NT2/D1 (cell line): ENCODE results near the gene DDX27.
A peak's percentile ranks its signal among the peaks of the same experiment; 100 is the strongest.

Experiments used
- DNase-seq: peaks from one replicate; pipeline ENCODE4 v3.0.0-alpha.2; 2011; ENCODE audit warnings: low read depth, low spot score
- H3K27me3 ChIP-seq: 2 replicates; pipeline ENCODE4 v1.6.0; 2011; ENCODE audit warnings: mild to moderate bottlenecking; ENCODE audit not compliant: insufficient read length, insufficient read depth
- H3K36me3 ChIP-seq: 2 replicates; pipeline ENCODE4 v1.6.1; 2011; ENCODE audit warnings: mild to moderate bottlenecking, low read length, mixed read lengths; ENCODE audit not compliant: insufficient read depth, insufficient read length
- H3K4me1 ChIP-seq: 2 replicates; pipeline ENCODE4 v1.5.1; 2011; ENCODE audit not compliant: insufficient read depth, insufficient read length
- H3K4me3 ChIP-seq: 2 replicates; pipeline ENCODE4 v1.5.1; 2011; ENCODE audit warnings: low read depth; ENCODE audit not compliant: insufficient read length
- H3K9ac ChIP-seq: 2 replicates; pipeline ENCODE4 v1.6.0; 2011; ENCODE audit warnings: low read depth; ENCODE audit not compliant: insufficient read length
- H3K9me3 ChIP-seq: 2 replicates; pipeline ENCODE4 v1.5.1; 2011; ENCODE audit warnings: mild to moderate bottlenecking, low read length; ENCODE audit not compliant: insufficient read depth
- SUZ12 ChIP-seq: IDR thresholded peaks from 2 replicates; pipeline ENCODE4 v1.6.1; 2011; ENCODE audit not compliant: insufficient read length, insufficient read depth; ENCODE audit errors: extremely low read depth
- YY1 ChIP-seq: IDR thresholded peaks from 2 replicates; pipeline ENCODE4 v1.6.1; 2011; ENCODE audit not compliant: insufficient read length, insufficient read depth
- ZNF274 ChIP-seq: IDR thresholded peaks from 2 replicates; pipeline ENCODE4 v1.6.1; 2011; ENCODE audit warnings: mild to moderate bottlenecking, low read depth, low read length

The DDX27 gene

DNA sequence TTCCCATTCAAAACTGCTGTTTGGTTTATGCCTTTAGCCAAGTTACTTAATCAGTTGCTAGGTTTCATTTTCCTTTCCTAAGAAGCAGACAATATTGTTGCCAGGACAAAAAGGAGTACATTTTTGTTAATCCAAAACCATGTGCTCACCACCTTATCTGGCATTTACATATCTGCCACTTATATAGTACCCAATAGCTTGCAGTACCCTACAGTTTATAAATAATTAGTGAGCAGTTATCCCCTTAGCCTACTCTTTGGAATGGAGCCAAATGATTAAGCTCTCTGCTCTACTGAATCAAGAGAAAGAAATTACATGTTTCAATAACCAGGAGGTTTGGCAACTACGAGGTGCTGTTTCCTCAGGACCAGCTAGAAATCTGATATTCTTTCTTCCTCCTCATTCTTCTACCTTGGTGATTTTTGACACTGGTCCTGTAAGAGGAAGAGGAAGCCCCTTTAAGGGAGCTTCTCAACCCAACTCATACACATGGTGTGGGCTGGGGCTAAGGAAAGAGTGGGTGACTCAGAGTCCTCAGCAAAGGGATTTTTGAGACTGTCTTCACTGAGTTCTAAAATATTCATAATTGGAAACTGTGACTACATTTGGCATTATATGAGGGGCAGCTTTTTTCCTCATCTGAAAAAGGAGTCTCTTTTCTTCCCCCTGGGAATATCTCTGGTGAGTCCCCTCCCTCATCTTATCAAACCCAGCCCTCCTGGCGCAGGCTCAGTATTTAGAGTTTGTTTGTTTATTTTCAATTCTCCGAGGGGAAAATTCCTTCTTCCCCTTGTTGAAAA, 57.1 kb downstream of the DDX27 start:
- Histone ChIP-seq H3K36me3 (peaks cover 64% of the 10 kb centered on the region), H3K4me1 (no peaks in the 10 kb centered on the region)
- no peak for DNase-seq

DNA sequence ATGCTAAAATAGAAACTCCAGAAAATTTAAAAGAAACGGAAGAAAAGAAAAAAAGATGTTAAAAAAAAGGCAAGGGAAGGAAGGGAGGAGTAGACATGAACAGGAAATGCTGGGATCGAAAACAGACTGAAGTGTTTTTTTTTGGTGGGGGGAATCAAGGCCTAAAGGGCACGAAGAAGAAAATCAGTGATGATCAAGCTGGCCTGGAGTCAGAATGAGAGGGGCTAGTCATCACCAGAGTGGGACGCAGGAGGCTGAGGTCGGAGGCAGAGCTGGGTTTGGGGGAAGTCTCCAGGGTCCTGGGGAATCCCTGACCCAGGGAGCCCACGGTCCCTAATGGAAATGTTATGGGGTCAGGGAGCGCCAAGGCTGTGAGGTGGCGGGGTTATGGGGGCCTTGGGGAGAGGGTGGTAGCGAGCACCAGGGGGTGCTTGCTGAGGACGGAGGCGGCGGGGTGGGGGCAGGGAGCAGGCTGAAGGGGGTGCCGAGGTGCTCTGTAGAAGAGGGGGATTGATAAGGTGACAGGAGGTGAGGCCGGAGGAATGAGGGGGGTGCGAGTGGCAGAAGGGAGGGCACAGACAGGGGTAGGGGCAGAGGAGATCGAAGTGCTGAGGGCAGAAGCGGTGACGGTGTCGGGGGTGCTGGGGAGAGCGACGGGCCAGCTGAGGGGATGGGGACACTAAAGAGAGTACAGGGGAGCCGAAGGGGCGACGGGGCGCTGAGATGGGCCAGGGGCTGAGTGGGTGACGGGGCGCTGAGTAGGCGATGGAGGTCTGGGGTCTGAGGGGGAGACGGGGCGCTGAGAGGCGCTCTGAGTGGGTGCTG, 58.0 kb downstream of the DDX27 start:
- H3K4me1 ChIP-seq = no peaks in the 10 kb centered on the region
- peak overlapping the region; percentile 98 for H3K4me3 ChIP-seq
- H3K36me3 ChIP-seq = peaks cover 66% of the 10 kb centered on the region
- peak overlapping the region; percentile 98 for H3K9ac ChIP-seq
- peaks cover 48% of the 10 kb centered on the region for H3K9me3 ChIP-seq
- no peak for TF ChIP-seq SUZ12
- no peak for TF ChIP-seq YY1
- TF ChIP-seq ZNF274 = no peak
- H3K27me3 ChIP-seq = no peaks in the 10 kb centered on the region
- no peak for DNase-seq

More for the DNA sequence above, 57.1 kb downstream of the DDX27 start:
- Histone ChIP-seq H3K9ac (peak overlapping the region; percentile 98), H3K4me3 (peak overlapping the region; percentile 98), H3K27me3 (no peaks in the 10 kb centered on the region), H3K9me3 (peaks cover 40% of the 10 kb centered on the region)
- TF ChIP-seq ZNF274 (no peak), YY1 (no peak), SUZ12 (no peak)

DNA sequence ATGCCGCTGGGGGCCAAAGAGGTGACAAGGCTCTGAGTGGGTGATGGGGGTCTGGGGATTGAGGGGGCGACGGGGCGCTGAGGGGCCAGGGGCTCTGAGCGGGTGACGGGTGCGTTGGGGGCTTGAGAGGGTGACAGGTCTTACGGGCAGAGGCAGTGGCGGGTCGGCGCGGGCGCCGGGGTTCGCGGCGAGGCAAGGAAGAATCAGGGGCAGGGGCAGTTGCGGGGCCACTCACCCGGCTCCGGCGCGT, 58.5 kb downstream of the DDX27 start:
- Histone ChIP-seq H3K4me1 (no peaks in the 10 kb centered on the region), H3K4me3 (peak overlapping the region; percentile 98), H3K36me3 (peaks cover 66% of the 10 kb centered on the region), H3K27me3 (no peaks in the 10 kb centered on the region), H3K9me3 (peaks cover 53% of the 10 kb centered on the region), H3K9ac (peak overlapping the region; percentile 98)
- DNase-seq = no peak
- no peak for TF ChIP-seq YY1
- no peak for TF ChIP-seq ZNF274
- TF ChIP-seq SUZ12 = no peak

- Histone ChIP-seq H3K9ac (peak within 1 kb of the TSS; percentile 98), H3K4me1 (no peaks in the 10 kb centered on the region), H3K36me3 (peaks cover 68% of the 10 kb centered on the region), H3K9me3 (peaks cover 58% of the 10 kb centered on the region), H3K4me3 (peak within 1 kb of the TSS; percentile 98), H3K27me3 (no peaks in the 10 kb centered on the region)
- TF ChIP-seq ZNF274 (no peak), SUZ12 (no peak), YY1 (peak; percentile 85)
- DNase-seq = peak; percentile 95
These were observed 59.0 kb downstream of the DDX27 start, which contains the start of gene ZNFX1 for GRCh38 chr20:49278036-49278817. ZNFX1 (minus strand) TSS chr20:49278057; CDS start chr20:49275839, 2,218 bp downstream.

DNA sequence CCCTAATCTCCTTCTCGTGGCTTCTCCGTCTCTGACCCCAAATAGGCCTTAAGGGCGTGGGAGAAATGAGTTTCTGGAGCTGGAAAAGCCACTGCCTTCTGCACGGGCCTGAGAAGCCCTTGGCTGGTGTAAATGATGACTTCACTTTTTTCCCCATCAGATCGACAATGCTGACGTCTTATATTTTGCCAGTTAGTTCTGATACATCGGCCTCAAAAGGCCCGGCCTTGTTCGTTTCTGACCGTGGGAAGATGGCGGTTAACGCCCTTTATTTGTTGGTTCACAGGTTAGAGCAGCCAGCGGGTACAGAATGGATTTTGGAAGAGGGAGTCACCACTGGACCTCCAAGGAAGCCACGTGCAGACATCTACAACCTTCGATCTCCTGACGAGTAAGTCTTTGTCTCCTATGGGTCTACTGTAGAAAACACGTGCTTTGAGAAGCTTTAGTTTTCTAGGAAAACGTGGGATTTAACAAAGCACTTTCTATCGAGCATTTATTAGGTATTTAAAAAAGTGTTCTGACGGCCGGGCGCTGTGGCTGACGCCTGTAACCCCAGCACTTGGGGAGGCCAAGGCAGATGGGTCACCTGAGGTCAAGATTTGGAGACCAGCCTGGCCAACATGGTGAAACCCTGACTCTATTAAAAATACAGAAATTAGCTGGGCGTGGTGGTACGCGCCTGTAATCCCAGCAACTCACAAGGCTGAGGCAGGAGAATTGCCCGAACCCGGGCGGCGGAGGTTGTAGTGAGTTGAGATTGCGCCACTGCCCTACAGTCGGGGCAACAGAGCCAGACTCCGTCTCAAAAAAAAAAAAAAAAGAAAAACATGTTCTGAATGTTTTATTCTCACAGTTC, 59.8 kb downstream of the DDX27 start:
- no peaks in the 10 kb centered on the region for H3K4me1 ChIP-seq
- DNase-seq = no peak
- peaks cover 66% of the 10 kb centered on the region for H3K9me3 ChIP-seq
- peak overlapping the region; percentile 98 for H3K4me3 ChIP-seq
- H3K9ac ChIP-seq = peak overlapping the region; percentile 98
- peaks cover 70% of the 10 kb centered on the region for H3K36me3 ChIP-seq
- no peaks in the 10 kb centered on the region for H3K27me3 ChIP-seq
- TF ChIP-seq ZNF274 (no peak), SUZ12 (no peak), YY1 (no peak)

DNA sequence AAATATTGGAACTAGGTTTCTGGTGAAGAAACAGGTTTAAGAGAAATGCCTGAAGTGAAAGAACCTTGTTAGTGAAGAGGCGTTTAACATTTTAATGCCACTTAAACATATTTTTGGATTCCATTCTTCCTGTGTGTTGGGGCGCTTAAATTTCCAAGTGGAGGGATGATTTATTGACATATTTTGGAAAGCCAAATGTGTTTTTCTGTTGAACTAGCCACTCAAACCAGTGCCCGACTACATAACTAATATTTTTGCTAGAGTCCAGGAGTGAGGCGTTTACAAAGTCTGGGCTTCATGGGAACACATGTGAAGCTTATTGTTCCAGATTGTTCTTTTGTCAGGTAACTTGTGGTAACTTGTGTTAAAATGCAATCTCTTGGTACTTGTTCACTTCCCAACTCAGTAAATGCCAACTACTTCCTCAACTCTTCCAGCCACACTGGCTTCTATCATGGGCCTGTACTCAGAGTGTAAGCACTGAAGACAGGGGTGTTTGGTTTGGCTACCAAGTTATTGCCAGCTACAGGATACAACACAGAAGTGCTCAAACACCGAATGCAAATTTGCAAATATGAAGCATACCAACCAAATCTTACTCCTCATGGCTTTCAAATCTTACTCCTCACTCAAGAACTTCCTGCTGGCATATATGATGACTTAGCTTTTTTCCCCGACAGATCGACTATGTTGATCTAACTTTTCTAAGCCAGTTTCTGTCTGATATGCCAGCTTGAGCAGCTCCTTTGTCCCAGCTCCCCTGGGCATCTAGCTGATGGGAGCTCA, 60.7 kb downstream of the DDX27 start:
- no peaks in the 10 kb centered on the region for H3K4me1 ChIP-seq
- no peak for DNase-seq

More for the DNA sequence above, 60.7 kb downstream of the DDX27 start:
- Histone ChIP-seq H3K4me3 (peak overlapping the region; percentile 98), H3K9ac (peak overlapping the region; percentile 98), H3K27me3 (no peaks in the 10 kb centered on the region), H3K9me3 (peaks cover 75% of the 10 kb centered on the region), H3K36me3 (peaks cover 75% of the 10 kb centered on the region)
- no peak for TF ChIP-seq YY1
- TF ChIP-seq SUZ12 = no peak
- no peak for TF ChIP-seq ZNF274
